ENCODE measurements around the gene FBXO38.

- TF ChIP-seq CTCF (IDR thresholded peaks at IDR 0.05) (no peak), POLR2A (IDR thresholded peaks at IDR 0.05) (no peak), EP300 (IDR thresholded peaks at IDR 0.05; ENCODE audit: low read depth) (no peak), POLR2AphosphoS5 (IDR thresholded peaks at IDR 0.05) (no peak)
These were observed 93.7 kb downstream of the FBXO38 start for GRCh38 chr5:148477429-148477828.
